ENCODE measurements around the gene ADAMTS18. TPM values are rescaled to one million over a fixed set of nuclear protein-coding genes. Genes with fewer than 3 reads are reported as not detected.

ADAMTS18 gene
- total RNA-seq, 4 donors from 2014 or later = not detected

DNA sequence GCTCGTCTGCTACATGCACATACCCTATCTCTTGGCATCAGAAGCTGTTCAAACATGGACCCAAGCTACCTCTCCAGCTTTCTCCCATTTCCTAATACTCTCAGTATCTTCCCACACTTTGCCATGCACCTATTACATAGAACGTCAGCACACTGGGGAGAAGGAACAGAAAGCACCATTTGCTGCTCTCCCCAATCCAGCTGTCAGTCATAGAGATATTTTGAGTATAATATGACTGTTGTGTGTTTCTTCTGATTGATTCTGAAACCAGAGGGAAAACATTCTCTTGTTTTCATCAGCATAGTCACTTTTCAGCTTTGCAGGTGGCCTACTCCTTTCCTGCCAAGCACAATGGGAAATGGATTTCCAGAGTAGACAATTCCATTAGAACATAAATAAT is 107.1 kb downstream of the ADAMTS18 start:
- Histone ChIP-seq H3K36me3 (no peaks in the 10 kb centered on the region), H3K4me3 (no peak overlapping the region), H3K27ac (no peak overlapping the region), H3K27me3 (no peaks in the 10 kb centered on the region), H3K4me1 (no peaks in the 10 kb centered on the region), H3K9me3 (no peaks in the 10 kb centered on the region)
- no peak for TF ChIP-seq POLR2A (IDR thresholded peaks at IDR 0.05)
- no peak for TF ChIP-seq CTCF (IDR thresholded peaks at IDR 0.05)
- DNase-seq = no peak
- WGBS, 2 donors = 77 to 83% methylated on average over 2 of the region's 2 CpGs
- intact Hi-C loops (cut with DNase I) = no loop called here

- no peak overlapping the region for H3K4me3 ChIP-seq
- no peaks in the 10 kb centered on the region for H3K9me3 ChIP-seq
Measured at GRCh38 chr16:77324729-77325128, 110.1 kb downstream of the ADAMTS18 start.

DNA sequence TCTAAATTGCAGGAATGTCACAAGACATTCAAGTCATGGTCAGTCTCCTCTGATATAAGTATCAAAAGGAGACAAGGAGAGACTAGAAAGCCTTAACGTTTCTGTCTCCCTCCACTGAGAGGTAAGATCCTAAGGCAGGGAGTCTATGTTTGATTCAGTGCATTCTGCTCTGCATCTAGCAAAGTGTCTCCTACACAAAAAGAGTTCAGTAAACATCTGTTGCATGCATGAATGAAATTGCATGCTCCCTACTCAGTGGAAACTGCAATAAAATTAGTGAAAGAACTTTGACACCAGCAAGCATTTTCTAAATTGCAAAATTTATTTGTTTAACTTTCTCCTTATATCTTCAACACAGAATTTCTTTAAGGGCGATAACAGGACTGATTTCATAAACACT is 111.1 kb downstream of the ADAMTS18 start:
- Histone ChIP-seq H3K36me3 (no peaks in the 10 kb centered on the region), H3K9me3 (no peaks in the 10 kb centered on the region), H3K27ac (no peak overlapping the region), H3K4me1 (no peaks in the 10 kb centered on the region), H3K27me3 (no peaks in the 10 kb centered on the region), H3K4me3 (no peak overlapping the region)
- no peak for DNase-seq
- no peak for TF ChIP-seq POLR2A (IDR thresholded peaks at IDR 0.05)
- WGBS, 2 donors = 21 to 45% methylated on average over 2 of the region's 2 CpGs
- intact Hi-C loops (cut with DNase I) = no loop called here

More at GRCh38 chr16:77324729-77325128, 110.1 kb downstream of the ADAMTS18 start:
- no peaks in the 10 kb centered on the region for H3K36me3 ChIP-seq
- no peaks in the 10 kb centered on the region for H3K27me3 ChIP-seq
- DNase-seq = no peak
- H3K4me1 ChIP-seq = no peaks in the 10 kb centered on the region
- TF ChIP-seq CTCF (IDR thresholded peaks at IDR 0.05) (no peak), POLR2A (IDR thresholded peaks at IDR 0.05) (no peak)
- no peak overlapping the region for H3K27ac ChIP-seq
- intact Hi-C loops (cut with DNase I) = no loop called here
- 71 to 83% methylated on average over 3 of the region's 3 CpGs for WGBS, 2 donors

GRCh38 chr16:77322757-77323156 is 112.1 kb downstream of the ADAMTS18 start:
- TF ChIP-seq POLR2A (IDR thresholded peaks at IDR 0.05) = no peak
- TF ChIP-seq CTCF (IDR thresholded peaks at IDR 0.05) = no peak
- no peak overlapping the region for H3K4me3 ChIP-seq
- no peaks in the 10 kb centered on the region for H3K36me3 ChIP-seq
- H3K27me3 ChIP-seq = no peaks in the 10 kb centered on the region
- H3K9me3 ChIP-seq = no peaks in the 10 kb centered on the region
- no peaks in the 10 kb centered on the region for H3K4me1 ChIP-seq
- intact Hi-C loops (cut with DNase I) = no loop called here
- DNase-seq = no peak
- no peak overlapping the region for H3K27ac ChIP-seq
- WGBS, 2 donors = 33 to 44% methylated on average over 2 of the region's 2 CpGs

DNA sequence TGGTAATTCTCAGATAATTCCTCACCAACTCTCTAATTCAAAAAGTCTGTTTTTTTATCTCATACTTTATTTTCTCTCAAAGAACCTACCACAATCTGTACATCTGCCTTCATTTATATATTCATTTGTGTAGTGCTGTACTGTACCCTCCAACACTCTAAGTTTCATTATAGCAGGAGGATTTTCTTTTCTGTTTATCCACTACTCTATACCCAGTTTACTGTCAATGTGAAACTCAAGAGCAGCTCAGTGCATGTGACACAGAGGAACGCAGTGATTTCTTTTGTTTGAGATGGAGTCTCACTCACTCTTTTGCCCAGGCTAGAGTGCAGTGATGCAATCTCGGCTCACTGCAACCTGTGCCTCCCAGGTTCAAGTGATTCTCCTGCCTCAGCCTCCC is 117.8 kb downstream of the ADAMTS18 start:
- DNase-seq = no peak
- no peak overlapping the region for H3K27ac ChIP-seq
- no peaks in the 10 kb centered on the region for H3K9me3 ChIP-seq
- TF ChIP-seq CTCF (IDR thresholded peaks at IDR 0.05) = no peak
- no peak for TF ChIP-seq POLR2A (IDR thresholded peaks at IDR 0.05)
- H3K27me3 ChIP-seq = no peaks in the 10 kb centered on the region
- no peaks in the 10 kb centered on the region for H3K36me3 ChIP-seq
- 52 to 77% methylated on average over 2 of the region's 2 CpGs for WGBS, 2 donors
- no peaks in the 10 kb centered on the region for H3K4me1 ChIP-seq
- intact Hi-C loops (cut with DNase I) = no loop called here
- no peak overlapping the region for H3K4me3 ChIP-seq

- no peak for TF ChIP-seq POLR2A (IDR thresholded peaks at IDR 0.05)
- TF ChIP-seq CTCF (IDR thresholded peaks at IDR 0.05) = no peak
- H3K4me3 ChIP-seq = no peak overlapping the region
- DNase-seq = no peak
- no peak overlapping the region for H3K27ac ChIP-seq
- no peaks in the 10 kb centered on the region for H3K36me3 ChIP-seq
- H3K9me3 ChIP-seq = no peaks in the 10 kb centered on the region
- H3K4me1 ChIP-seq = no peaks in the 10 kb centered on the region
- 58 to 59% methylated on average over 1 of the region's 1 CpG for WGBS, 2 donors
- intact Hi-C loops (cut with DNase I) = no loop called here
- no peaks in the 10 kb centered on the region for H3K27me3 ChIP-seq
Measured at GRCh38 chr16:77310877-77311276, 124.0 kb downstream of the ADAMTS18 start.

Data from esophagus squamous epithelium (tissue), 5 donors.